GM23338 (cell line): ENCODE measurements around the gene SPRY4. TPM values are rescaled to one million over a fixed set of nuclear protein-coding genes. Genes with fewer than 3 reads are reported as not detected.

Experiments used
- ATAC-seq: fragments of 200-7000 bp; cut with Tn5 transposase; 3 replicates; pipeline ENCODE4 v1.9.1; 2020
- DNase-seq: peaks from one replicate; pipeline ENCODE4 v3.0.0-alpha.2; 2015; ENCODE audit warnings: low spot score
- H2AFZ ChIP-seq: fragments of 200-600 bp; sonication (generic); 2 replicates; pipeline ENCODE4 v1.8.0; 2016; ENCODE audit warnings: antibody characterized with exemption, mild to moderate bottlenecking, moderate library complexity
- H3F3A ChIP-seq: fragments of 200-600 bp; sonication (generic); replicated peaks from 2 replicates; pipeline ENCODE4 v1.8.0; 2017; ENCODE audit warnings: antibody characterized with exemption, mixed run types, low read depth
- H3K27ac ChIP-seq: fragments of 200-600 bp; sonication (generic); 2 replicates; pipeline ENCODE4 v1.6.1; 2016; ENCODE audit warnings: low read depth
- H3K27me3 ChIP-seq: fragments of 200-600 bp; sonication (generic); 2 replicates; pipeline ENCODE4 v1.8.0; 2016; ENCODE audit warnings: mild to moderate bottlenecking, mixed run types, moderate library complexity; ENCODE audit not compliant: insufficient read depth
- H3K36me3 ChIP-seq: fragments of 200-600 bp; sonication (generic); 2 replicates; pipeline ENCODE4 v1.8.0; 2016; ENCODE audit warnings: mild to moderate bottlenecking; ENCODE audit not compliant: insufficient read depth
- H3K4me1 ChIP-seq: fragments of 200-600 bp; sonication (generic); 2 replicates; pipeline ENCODE4 v1.8.0; 2016; ENCODE audit warnings: mild to moderate bottlenecking, moderate library complexity; ENCODE audit not compliant: insufficient read depth
- H3K4me2 ChIP-seq: fragments of 200-600 bp; sonication (generic); 2 replicates; pipeline ENCODE4 v1.7.1; 2017; ENCODE audit warnings: mixed run types
- H3K4me3 ChIP-seq: fragments of 200-600 bp; sonication (generic); 2 replicates; pipeline ENCODE4 v1.6.1; 2016; ENCODE audit warnings: mixed run types
- H3K79me2 ChIP-seq: fragments of 200-600 bp; sonication (generic); replicated peaks from 2 replicates; pipeline ENCODE4 v1.8.0; 2017; ENCODE audit warnings: mild to moderate bottlenecking; ENCODE audit not compliant: insufficient read depth
- H3K9me2 ChIP-seq: fragments of 200-600 bp; sonication (generic); 2 replicates; pipeline ENCODE4 v1.8.0; 2017; ENCODE audit not compliant: insufficient read depth
- H4K20me1 ChIP-seq: fragments of 200-600 bp; sonication (generic); replicated peaks from 2 replicates; pipeline ENCODE4 v1.8.0; 2017; ENCODE audit warnings: mild to moderate bottlenecking; ENCODE audit not compliant: insufficient read depth
- H3K27ac Mint-ChIP-seq: 2 replicates; pipeline ENCODE4 v1.8.0; 2020; ENCODE audit warnings: inconsistent platforms, mild to moderate bottlenecking, moderate library complexity, mixed read lengths
- H3K27me3 Mint-ChIP-seq: 3 replicates; pipeline ENCODE4 v1.8.0; 2022; ENCODE audit warnings: low read depth, mild to moderate bottlenecking, moderate library complexity, mixed read lengths, inconsistent platforms; ENCODE audit not compliant: insufficient read depth, poor library complexity
- H3K36me3 Mint-ChIP-seq: 3 replicates; pipeline ENCODE4 v1.8.0; 2021; ENCODE audit warnings: low read depth, mild to moderate bottlenecking, inconsistent platforms, moderate library complexity, mixed read lengths
- H3K4me1 Mint-ChIP-seq: 3 replicates; pipeline ENCODE4 v1.8.0; 2020; ENCODE audit warnings: mild to moderate bottlenecking, inconsistent platforms, mixed read lengths
- H3K4me3 Mint-ChIP-seq: 3 replicates; pipeline ENCODE4 v1.8.0; 2021; ENCODE audit warnings: moderate library complexity, mild to moderate bottlenecking, inconsistent platforms, mixed read lengths
- H3K9me3 Mint-ChIP-seq: 3 replicates; pipeline ENCODE4 v1.8.0; 2020; ENCODE audit warnings: moderate library complexity, mild to moderate bottlenecking, inconsistent platforms, mixed read lengths
- CREB1 ChIP-seq: fragments of 250-450 bp; sonication (Bioruptor Pico); IDR thresholded peaks from 2 replicates; pipeline ENCODE4 v1.5.0; 2020; ENCODE audit warnings: low read depth, mild to moderate bottlenecking, moderate library complexity
- EZH2 ChIP-seq: fragments of 200-600 bp; sonication (generic); IDR thresholded peaks from one replicate; pipeline ENCODE4 v1.8.0; 2017; ENCODE audit warnings: antibody characterized with exemption, mild to moderate bottlenecking, low read depth; ENCODE audit not compliant: unreplicated experiment
- EZH2phosphoT487 ChIP-seq: fragments of 200-600 bp; sonication (generic); IDR thresholded peaks from one replicate; pipeline ENCODE4 v1.8.1; 2018; ENCODE audit warnings: antibody characterized with exemption; ENCODE audit not compliant: unreplicated experiment
- JUNB ChIP-seq: IDR thresholded peaks from one replicate; pipeline ENCODE4 v1.6.1; 2016; ENCODE audit warnings: antibody characterized with exemption; ENCODE audit not compliant: unreplicated experiment
- NANOG ChIP-seq: IDR thresholded peaks from 2 replicates; pipeline ENCODE4 v1.6.1; 2016; ENCODE audit warnings: antibody characterized with exemption, borderline replicate concordance
- POLR2AphosphoS5 ChIP-seq: IDR thresholded peaks from 2 replicates; pipeline ENCODE4 v1.6.1; 2016; ENCODE audit warnings: antibody characterized with exemption, low read depth
- STAT1 ChIP-seq: IDR thresholded peaks from one replicate; pipeline ENCODE4 v1.6.1; 2016; ENCODE audit warnings: antibody characterized with exemption; ENCODE audit not compliant: unreplicated experiment
- ZNF114 ChIP-seq: fragments of 250-450 bp; sonication (Bioruptor Pico); IDR thresholded peaks from 2 replicates; pipeline ENCODE4 v1.5.0; 2020; ENCODE audit warnings: mild to moderate bottlenecking, moderate library complexity
- ZNF331 ChIP-seq: fragments of 250-450 bp; sonication (Bioruptor Pico); IDR thresholded peaks from 2 replicates; pipeline ENCODE4 v1.5.0; 2020; ENCODE audit warnings: low read depth, mild to moderate bottlenecking, moderate library complexity
- polyA plus RNA-seq: library from polyadenylated mRNA; unstranded; fragments of >200 nt; fragmentation: Nextera tagmentation; extraction: Ambion mirVana; gene quantifications from 2 replicates; pipeline ENCODE4 v1.2.1, GENCODE V29; 2016
- total RNA-seq: library from RNA; depleted of rRNA; stranded (reverse); fragments of >200 nt; shearing (Covaris generic); gene quantifications from 2 replicates; pipeline ENCODE4 v1.2.3, GENCODE V29; 2014
- TF ChIP-seq, protein P1 (sequence below): fragments of 250-450 bp; sonication (Bioruptor Pico); IDR thresholded peaks from 2 replicates; pipeline ENCODE4 v1.5.0; 2020; ENCODE audit warnings: mild to moderate bottlenecking, moderate library complexity
- TF ChIP-seq, protein P2 (sequence below): IDR thresholded peaks from 2 replicates; pipeline ENCODE4 v1.6.1; 2016; ENCODE audit warnings: antibody characterized with exemption
- TF ChIP-seq, protein P3 (sequence below): IDR thresholded peaks from one replicate; pipeline ENCODE4 v1.6.1; 2018; ENCODE audit warnings: antibody characterized with exemption; ENCODE audit not compliant: unreplicated experiment
- TF ChIP-seq, protein P4 (sequence below), 2 experiments: fragments of 200-600 bp in 1 of 2; sonication (generic) in 1 of 2; conservative IDR thresholded peaks; 2 replicates each; pipeline versions ENCODE4 v1.5.1 to v1.6.1; 2016 to 2017; ENCODE audit warnings: antibody characterized with exemption in 2 of 2, low read depth in 2 of 2, mild to moderate bottlenecking in 2 of 2, moderate library complexity in 1 of 2

The SPRY4 gene
- total and polyA plus RNA-seq, 2 experiments from 2014 or later = 70.6 to 240 TPM

DNA sequence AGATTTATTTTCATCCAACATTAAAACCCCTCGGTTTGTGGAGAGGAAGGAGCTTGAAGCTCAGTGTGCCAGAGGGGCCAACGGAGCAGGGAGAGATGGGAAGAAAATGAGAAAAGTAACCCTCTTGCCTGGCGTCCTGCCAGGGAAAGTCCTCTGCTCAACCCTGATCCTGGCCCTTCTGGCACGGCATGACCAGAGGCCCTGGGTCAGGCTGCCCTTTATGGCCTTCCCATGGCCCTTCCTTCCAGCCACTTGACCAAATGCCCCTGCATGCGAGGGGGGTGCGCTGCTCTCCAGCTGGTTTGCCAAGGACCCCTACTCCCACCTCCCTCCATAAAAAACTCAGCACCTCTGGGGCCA lies 43.8 kb downstream of the SPRY4 start:
- Mint-ChIP-seq H3K27me3 (peaks cover 21% of the 10 kb centered on the region), H3K4me3 (no peak overlapping the region; the same call in 2 of the 3 replicates), H3K36me3 (no peaks in the 10 kb centered on the region), H3K9me3 (no peaks in the 10 kb centered on the region), H3K27ac (peak overlapping the region; percentile 86), H3K4me1 (peaks cover 52% of the 10 kb centered on the region)
- H4K20me1 ChIP-seq = no peaks in the 10 kb centered on the region
- H3K27ac ChIP-seq = peak overlapping the region; percentile 33; the same call in 1 of the 2 replicates
- H3F3A ChIP-seq = peaks cover 13% of the 10 kb centered on the region; the same call in 1 of the 2 replicates
- ATAC-seq = no peak
- 0 out of 2 replicates have a peak overlapping the region, but pooled peaks have one; percentile 2 for H3K4me2 ChIP-seq
- peaks cover 31% of the 10 kb centered on the region for H3K4me1 ChIP-seq
- no peak overlapping the region for H2AFZ ChIP-seq
- no peaks in the 10 kb centered on the region for H3K79me2 ChIP-seq
- no peaks in the 10 kb centered on the region; the same call in 1 of the 2 replicates for H3K36me3 ChIP-seq
- no peak for TF ChIP-seq CREB1 (CRISPR knock-in tag)
- no peak for TF ChIP-seq ZNF331 (CRISPR knock-in tag)
- no peak for TF ChIP-seq POLR2AphosphoS5
- TF ChIP-seq, protein P1, sequence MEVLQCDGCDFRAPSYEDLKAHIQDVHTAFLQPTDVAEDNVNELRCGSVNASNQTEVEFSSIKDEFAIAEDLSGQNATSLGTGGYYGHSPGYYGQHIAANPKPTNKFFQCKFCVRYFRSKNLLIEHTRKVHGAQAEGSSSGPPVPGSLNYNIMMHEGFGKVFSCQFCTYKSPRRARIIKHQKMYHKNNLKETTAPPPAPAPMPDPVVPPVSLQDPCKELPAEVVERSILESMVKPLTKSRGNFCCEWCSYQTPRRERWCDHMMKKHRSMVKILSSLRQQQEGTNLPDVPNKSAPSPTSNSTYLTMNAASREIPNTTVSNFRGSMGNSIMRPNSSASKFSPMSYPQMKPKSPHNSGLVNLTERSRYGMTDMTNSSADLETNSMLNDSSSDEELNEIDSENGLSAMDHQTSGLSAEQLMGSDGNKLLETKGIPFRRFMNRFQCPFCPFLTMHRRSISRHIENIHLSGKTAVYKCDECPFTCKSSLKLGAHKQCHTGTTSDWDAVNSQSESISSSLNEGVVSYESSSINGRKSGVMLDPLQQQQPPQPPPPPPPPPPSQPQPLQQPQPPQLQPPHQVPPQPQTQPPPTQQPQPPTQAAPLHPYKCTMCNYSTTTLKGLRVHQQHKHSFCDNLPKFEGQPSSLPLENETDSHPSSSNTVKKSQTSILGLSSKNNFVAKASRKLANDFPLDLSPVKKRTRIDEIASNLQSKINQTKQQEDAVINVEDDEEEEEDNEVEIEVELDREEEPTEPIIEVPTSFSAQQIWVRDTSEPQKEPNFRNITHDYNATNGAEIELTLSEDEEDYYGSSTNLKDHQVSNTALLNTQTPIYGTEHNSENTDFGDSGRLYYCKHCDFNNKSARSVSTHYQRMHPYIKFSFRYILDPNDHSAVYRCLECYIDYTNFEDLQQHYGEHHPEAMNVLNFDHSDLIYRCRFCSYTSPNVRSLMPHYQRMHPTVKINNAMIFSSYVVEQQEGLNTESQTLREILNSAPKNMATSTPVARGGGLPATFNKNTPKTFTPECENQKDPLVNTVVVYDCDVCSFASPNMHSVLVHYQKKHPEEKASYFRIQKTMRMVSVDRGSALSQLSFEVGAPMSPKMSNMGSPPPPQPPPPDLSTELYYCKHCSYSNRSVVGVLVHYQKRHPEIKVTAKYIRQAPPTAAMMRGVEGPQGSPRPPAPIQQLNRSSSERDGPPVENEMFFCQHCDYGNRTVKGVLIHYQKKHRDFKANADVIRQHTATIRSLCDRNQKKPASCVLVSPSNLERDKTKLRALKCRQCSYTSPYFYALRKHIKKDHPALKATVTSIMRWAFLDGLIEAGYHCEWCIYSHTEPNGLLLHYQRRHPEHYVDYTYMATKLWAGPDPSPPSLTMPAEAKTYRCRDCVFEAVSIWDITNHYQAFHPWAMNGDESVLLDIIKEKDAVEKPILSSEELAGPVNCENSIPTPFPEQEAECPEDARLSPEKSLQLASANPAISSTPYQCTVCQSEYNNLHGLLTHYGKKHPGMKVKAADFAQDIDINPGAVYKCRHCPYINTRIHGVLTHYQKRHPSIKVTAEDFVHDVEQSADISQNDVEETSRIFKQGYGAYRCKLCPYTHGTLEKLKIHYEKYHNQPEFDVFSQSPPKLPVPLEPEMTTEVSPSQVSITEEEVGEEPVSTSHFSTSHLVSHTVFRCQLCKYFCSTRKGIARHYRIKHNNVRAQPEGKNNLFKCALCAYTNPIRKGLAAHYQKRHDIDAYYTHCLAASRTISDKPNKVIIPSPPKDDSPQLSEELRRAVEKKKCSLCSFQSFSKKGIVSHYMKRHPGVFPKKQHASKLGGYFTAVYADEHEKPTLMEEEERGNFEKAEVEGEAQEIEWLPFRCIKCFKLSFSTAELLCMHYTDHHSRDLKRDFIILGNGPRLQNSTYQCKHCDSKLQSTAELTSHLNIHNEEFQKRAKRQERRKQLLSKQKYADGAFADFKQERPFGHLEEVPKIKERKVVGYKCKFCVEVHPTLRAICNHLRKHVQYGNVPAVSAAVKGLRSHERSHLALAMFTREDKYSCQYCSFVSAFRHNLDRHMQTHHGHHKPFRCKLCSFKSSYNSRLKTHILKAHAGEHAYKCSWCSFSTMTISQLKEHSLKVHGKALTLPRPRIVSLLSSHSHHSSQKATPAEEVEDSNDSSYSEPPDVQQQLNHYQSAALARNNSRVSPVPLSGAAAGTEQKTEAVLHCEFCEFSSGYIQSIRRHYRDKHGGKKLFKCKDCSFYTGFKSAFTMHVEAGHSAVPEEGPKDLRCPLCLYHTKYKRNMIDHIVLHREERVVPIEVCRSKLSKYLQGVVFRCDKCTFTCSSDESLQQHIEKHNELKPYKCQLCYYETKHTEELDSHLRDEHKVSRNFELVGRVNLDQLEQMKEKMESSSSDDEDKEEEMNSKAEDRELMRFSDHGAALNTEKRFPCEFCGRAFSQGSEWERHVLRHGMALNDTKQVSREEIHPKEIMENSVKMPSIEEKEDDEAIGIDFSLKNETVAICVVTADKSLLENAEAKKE (CRISPR knock-in tag) = no peak
- TF ChIP-seq EZH2 = no peak
- no peak for TF ChIP-seq EZH2phosphoT487
- TF ChIP-seq, protein P2, sequence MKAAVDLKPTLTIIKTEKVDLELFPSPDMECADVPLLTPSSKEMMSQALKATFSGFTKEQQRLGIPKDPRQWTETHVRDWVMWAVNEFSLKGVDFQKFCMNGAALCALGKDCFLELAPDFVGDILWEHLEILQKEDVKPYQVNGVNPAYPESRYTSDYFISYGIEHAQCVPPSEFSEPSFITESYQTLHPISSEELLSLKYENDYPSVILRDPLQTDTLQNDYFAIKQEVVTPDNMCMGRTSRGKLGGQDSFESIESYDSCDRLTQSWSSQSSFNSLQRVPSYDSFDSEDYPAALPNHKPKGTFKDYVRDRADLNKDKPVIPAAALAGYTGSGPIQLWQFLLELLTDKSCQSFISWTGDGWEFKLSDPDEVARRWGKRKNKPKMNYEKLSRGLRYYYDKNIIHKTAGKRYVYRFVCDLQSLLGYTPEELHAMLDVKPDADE = no peak
- TF ChIP-seq STAT1 = no peak
- TF ChIP-seq, protein P3, sequence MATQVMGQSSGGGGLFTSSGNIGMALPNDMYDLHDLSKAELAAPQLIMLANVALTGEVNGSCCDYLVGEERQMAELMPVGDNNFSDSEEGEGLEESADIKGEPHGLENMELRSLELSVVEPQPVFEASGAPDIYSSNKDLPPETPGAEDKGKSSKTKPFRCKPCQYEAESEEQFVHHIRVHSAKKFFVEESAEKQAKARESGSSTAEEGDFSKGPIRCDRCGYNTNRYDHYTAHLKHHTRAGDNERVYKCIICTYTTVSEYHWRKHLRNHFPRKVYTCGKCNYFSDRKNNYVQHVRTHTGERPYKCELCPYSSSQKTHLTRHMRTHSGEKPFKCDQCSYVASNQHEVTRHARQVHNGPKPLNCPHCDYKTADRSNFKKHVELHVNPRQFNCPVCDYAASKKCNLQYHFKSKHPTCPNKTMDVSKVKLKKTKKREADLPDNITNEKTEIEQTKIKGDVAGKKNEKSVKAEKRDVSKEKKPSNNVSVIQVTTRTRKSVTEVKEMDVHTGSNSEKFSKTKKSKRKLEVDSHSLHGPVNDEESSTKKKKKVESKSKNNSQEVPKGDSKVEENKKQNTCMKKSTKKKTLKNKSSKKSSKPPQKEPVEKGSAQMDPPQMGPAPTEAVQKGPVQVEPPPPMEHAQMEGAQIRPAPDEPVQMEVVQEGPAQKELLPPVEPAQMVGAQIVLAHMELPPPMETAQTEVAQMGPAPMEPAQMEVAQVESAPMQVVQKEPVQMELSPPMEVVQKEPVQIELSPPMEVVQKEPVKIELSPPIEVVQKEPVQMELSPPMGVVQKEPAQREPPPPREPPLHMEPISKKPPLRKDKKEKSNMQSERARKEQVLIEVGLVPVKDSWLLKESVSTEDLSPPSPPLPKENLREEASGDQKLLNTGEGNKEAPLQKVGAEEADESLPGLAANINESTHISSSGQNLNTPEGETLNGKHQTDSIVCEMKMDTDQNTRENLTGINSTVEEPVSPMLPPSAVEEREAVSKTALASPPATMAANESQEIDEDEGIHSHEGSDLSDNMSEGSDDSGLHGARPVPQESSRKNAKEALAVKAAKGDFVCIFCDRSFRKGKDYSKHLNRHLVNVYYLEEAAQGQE = no peak
- TF ChIP-seq JUNB = no peak
- no peak for TF ChIP-seq ZNF114 (CRISPR knock-in tag)
- TF ChIP-seq, protein P4, sequence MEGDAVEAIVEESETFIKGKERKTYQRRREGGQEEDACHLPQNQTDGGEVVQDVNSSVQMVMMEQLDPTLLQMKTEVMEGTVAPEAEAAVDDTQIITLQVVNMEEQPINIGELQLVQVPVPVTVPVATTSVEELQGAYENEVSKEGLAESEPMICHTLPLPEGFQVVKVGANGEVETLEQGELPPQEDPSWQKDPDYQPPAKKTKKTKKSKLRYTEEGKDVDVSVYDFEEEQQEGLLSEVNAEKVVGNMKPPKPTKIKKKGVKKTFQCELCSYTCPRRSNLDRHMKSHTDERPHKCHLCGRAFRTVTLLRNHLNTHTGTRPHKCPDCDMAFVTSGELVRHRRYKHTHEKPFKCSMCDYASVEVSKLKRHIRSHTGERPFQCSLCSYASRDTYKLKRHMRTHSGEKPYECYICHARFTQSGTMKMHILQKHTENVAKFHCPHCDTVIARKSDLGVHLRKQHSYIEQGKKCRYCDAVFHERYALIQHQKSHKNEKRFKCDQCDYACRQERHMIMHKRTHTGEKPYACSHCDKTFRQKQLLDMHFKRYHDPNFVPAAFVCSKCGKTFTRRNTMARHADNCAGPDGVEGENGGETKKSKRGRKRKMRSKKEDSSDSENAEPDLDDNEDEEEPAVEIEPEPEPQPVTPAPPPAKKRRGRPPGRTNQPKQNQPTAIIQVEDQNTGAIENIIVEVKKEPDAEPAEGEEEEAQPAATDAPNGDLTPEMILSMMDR (conservative IDR thresholded peaks at IDR 0.05; ENCODE audit: low read depth in 2 of 2) = no peak
- no peak for TF ChIP-seq NANOG
- no peak for DNase-seq
- no peaks in the 10 kb centered on the region for H3K27me3 ChIP-seq
- H3K9me2 ChIP-seq = 0 out of 2 replicates have a peak, but pooled peaks cover 3% of the 10 kb centered on the region
- no peak overlapping the region for H3K4me3 ChIP-seq
